IMR-90 (cell line): Measurements from ENCODE around the gene RAB27A. TPM values are rescaled to one million over a fixed set of nuclear protein-coding genes. Genes with fewer than 3 reads are reported as not detected.
A peak's percentile ranks its signal among the peaks of the same experiment; 100 is the strongest.

Source experiments
- ATAC-seq: fragments of 200-7000 bp; cut with Tn5 transposase; 2 replicates; pipeline ENCODE4 v1.9.1; 2020; ENCODE audit warnings: low read depth, mild to moderate bottlenecking, moderate library complexity
- BruUV-seq: library from RNA; stranded (reverse); fragments of 400-500 nt; replicated peaks from 2 replicates; lab custom pipeline; 2021; lab: Mats Ljungman, UMichigan
- CTCF ChIA-PET: fragments of 300-600 bp; formaldehyde crosslinking; extraction: SDS; loops from one replicate; lab custom pipeline; 2021; ENCODE audit warnings: antibody characterized with exemption; lab: Yijun Ruan, JAX
- POLR2A ChIA-PET: fragments of 300-600 bp; sonication (Branson Sonifier 250); formaldehyde crosslinking; loops from one replicate; lab custom pipeline; 2022; ENCODE audit warnings: antibody characterized with exemption; ENCODE audit not compliant: unreplicated experiment; lab: Charles Lee
- DNase-seq: peaks from one replicate; pipeline ENCODE4 v3.0.0; 2013
- H2AFZ ChIP-seq: replicated peaks from 2 replicates; pipeline ENCODE3; 2013; ENCODE audit warnings: low read length, mild to moderate bottlenecking; ENCODE audit not compliant: poor library complexity
- H2AK5ac ChIP-seq: 2 replicates; pipeline ENCODE4 v1.6.1; 2013; ENCODE audit warnings: low read depth, low read length, inconsistent platforms
- H2AK9ac ChIP-seq: replicated peaks from 2 replicates; pipeline ENCODE3; 2013; ENCODE audit warnings: mild to moderate bottlenecking, low read depth, low read length, moderate library complexity; ENCODE audit not compliant: poor library complexity
- H2BK120ac ChIP-seq: 2 replicates; pipeline ENCODE4 v1.6.1; 2013; ENCODE audit warnings: low read depth, low read length, inconsistent platforms
- H2BK15ac ChIP-seq: 3 replicates; pipeline ENCODE4 v1.6.1; 2013; ENCODE audit warnings: low read depth, low read length, inconsistent platforms
- H2BK20ac ChIP-seq: 2 replicates; pipeline ENCODE4 v1.6.1; 2013; ENCODE audit warnings: low read depth, mild to moderate bottlenecking, inconsistent platforms, low read length, moderate library complexity
- H2BK5ac ChIP-seq: 2 replicates; pipeline ENCODE4 v1.6.1; 2013; ENCODE audit warnings: mild to moderate bottlenecking, low read depth, low read length, inconsistent platforms; ENCODE audit not compliant: poor library complexity, severe bottlenecking
- H3K14ac ChIP-seq: replicated peaks from 2 replicates; pipeline ENCODE4 v1.6.1; 2013; ENCODE audit warnings: low read depth, low read length, inconsistent platforms
- H3K18ac ChIP-seq: 2 replicates; pipeline ENCODE4 v1.6.1; 2013; ENCODE audit warnings: low read depth, low read length, control low read depth
- H3K23ac ChIP-seq: 2 replicates; pipeline ENCODE4 v1.6.1; 2013; ENCODE audit warnings: low read depth, low read length, inconsistent platforms
- H3K27ac ChIP-seq: 2 replicates; pipeline ENCODE4 v1.5.1; 2013; ENCODE audit warnings: mild to moderate bottlenecking, control low read depth, low read length; ENCODE audit not compliant: insufficient read depth
- H3K27me3 ChIP-seq: 2 replicates; pipeline ENCODE4 v1.6.1; 2013; ENCODE audit warnings: low read length; ENCODE audit not compliant: control insufficient read depth, insufficient read depth
- H3K36me3 ChIP-seq: 2 replicates; pipeline ENCODE4 v1.6.1; 2013; ENCODE audit warnings: low read length, mixed read lengths; ENCODE audit not compliant: control insufficient read depth, insufficient read depth
- H3K4ac ChIP-seq: 2 replicates; pipeline ENCODE4 v1.6.1; 2013; ENCODE audit warnings: low read depth, low read length, inconsistent platforms
- H3K4me1 ChIP-seq: 2 replicates; pipeline ENCODE4 v1.6.1; 2013; ENCODE audit warnings: low read length, mixed read lengths; ENCODE audit not compliant: control insufficient read depth, insufficient read depth
- H3K4me2 ChIP-seq: 2 replicates; pipeline ENCODE4 v1.6.1; 2013; ENCODE audit warnings: low read depth, mild to moderate bottlenecking, control low read depth, low read length, moderate library complexity
- H3K4me3 ChIP-seq: 2 replicates; pipeline ENCODE4 v1.5.1; 2013; ENCODE audit warnings: low read depth, mild to moderate bottlenecking, control low read depth, low read length, moderate library complexity; ENCODE audit not compliant: insufficient read depth
- H3K56ac ChIP-seq: 2 replicates; pipeline ENCODE4 v1.6.1; 2013; ENCODE audit warnings: low read length, inconsistent platforms; ENCODE audit not compliant: insufficient read depth; ENCODE audit errors: extremely low read depth
- H3K79me1 ChIP-seq, 2 experiments: 2 replicates each; pipeline ENCODE4 v1.6.1; 2013; ENCODE audit warnings: low read length in 2 of 2, inconsistent platforms in 1 of 2, low read depth in 1 of 2
- H3K9ac ChIP-seq: 2 replicates; pipeline ENCODE4 v1.6.1; 2013; ENCODE audit warnings: low read depth, low read length, control low read depth
- H3K9me1 ChIP-seq: 2 replicates; pipeline ENCODE4 v1.6.1; 2013; ENCODE audit warnings: low read length, inconsistent platforms; ENCODE audit not compliant: insufficient read depth
- H3K9me3 ChIP-seq: 2 replicates; pipeline ENCODE4 v1.6.1; 2013; ENCODE audit warnings: low read length; ENCODE audit not compliant: control insufficient read depth, insufficient read depth
- H4K20me1 ChIP-seq: 2 replicates; pipeline ENCODE4 v1.6.1; 2013; ENCODE audit warnings: low read length, inconsistent platforms; ENCODE audit not compliant: insufficient read depth
- H4K5ac ChIP-seq: 2 replicates; pipeline ENCODE4 v1.6.1; 2013; ENCODE audit warnings: mild to moderate bottlenecking, low read depth, low read length, control low read depth
- H4K8ac ChIP-seq, 2 experiments: 2 replicates each; pipeline ENCODE4 v1.6.1; 2013; ENCODE audit warnings: low read depth in 2 of 2, low read length in 2 of 2, control low read depth in 1 of 2, inconsistent platforms in 1 of 2
- H4K91ac ChIP-seq: 2 replicates; pipeline ENCODE4 v1.6.1; 2013; ENCODE audit warnings: low read depth, low read length, inconsistent platforms; ENCODE audit not compliant: insufficient read depth
- CEBPB ChIP-seq: IDR thresholded peaks from 2 replicates; pipeline ENCODE4 v1.6.1; 2012; ENCODE audit warnings: low read depth, low read length, improper control_type of control experiment
- CHD1 ChIP-seq: IDR thresholded peaks from 2 replicates; pipeline ENCODE4 v1.6.1; 2012; ENCODE audit warnings: low read depth, low read length, improper control_type of control experiment
- NFE2L2 ChIP-seq: fragments of 150-350 bp; IDR thresholded peaks from 2 replicates; pipeline ENCODE4 v1.6.1; 2016; ENCODE audit warnings: low read depth, mild to moderate bottlenecking, low read length
- RCOR1 ChIP-seq: IDR thresholded peaks from 2 replicates; pipeline ENCODE4 v1.6.1; 2012; ENCODE audit warnings: mild to moderate bottlenecking, low read length, improper control_type of control experiment; ENCODE audit not compliant: insufficient replicate concordance
- WGBS, 2 experiments: methylation state at CpG; one replicate each; pipeline versions ENCODE4 v1.1.5 to v1.1.7; 2013; ENCODE audit warnings: missing lambda C conversion rate in 2 of 2; ENCODE audit not compliant: insufficient read length in 1 of 2; ENCODE audit errors: extremely low coverage in 2 of 2; 5-methylcytosine and 5-hydroxymethylcytosine counted together
- dilution Hi-C: fragments of 300-500 bp; cut with HindIII; formaldehyde crosslinking; loops from one replicate; pipeline ENCODE4 v1.14.3; 2018; ENCODE audit warnings: low sequenced_read_pairs; ENCODE audit not compliant: unreplicated experiment
- in situ Hi-C: fragments of 300-500 bp; cut with MboI; formaldehyde crosslinking; loops from 3 replicates; pipeline ENCODE4 v1.14.3; 2019; ENCODE audit warnings: low sequenced_read_pairs, inconsistent platforms, mixed read lengths
- intact Hi-C: fragments of 100-400 bp; cut with micrococcal nuclease; formaldehyde crosslinking; loops from 2 replicates; pipeline ENCODE4 v1.10.0; 2022
- polyA plus RNA-seq, 3 experiments: library from polyadenylated mRNA; depleted of rRNA; stranded (reverse); fragments of >200 nt; gene quantifications; 2 replicates each; pipeline ENCODE4 v1.2.3, GENCODE V29; 2012; ENCODE audit warnings: low replicate concordance in 1 of 3
- total RNA-seq: library from RNA; depleted of rRNA; stranded (reverse); fragments of >200 nt; gene quantifications from 2 replicates; pipeline ENCODE4 v1.2.3, GENCODE V29; 2012

Gene RAB27A
- total and polyA plus RNA-seq, 2 of the 4 experiments (the other 2 are of a cell fraction) = 4.8 to 13.7 TPM

DNA sequence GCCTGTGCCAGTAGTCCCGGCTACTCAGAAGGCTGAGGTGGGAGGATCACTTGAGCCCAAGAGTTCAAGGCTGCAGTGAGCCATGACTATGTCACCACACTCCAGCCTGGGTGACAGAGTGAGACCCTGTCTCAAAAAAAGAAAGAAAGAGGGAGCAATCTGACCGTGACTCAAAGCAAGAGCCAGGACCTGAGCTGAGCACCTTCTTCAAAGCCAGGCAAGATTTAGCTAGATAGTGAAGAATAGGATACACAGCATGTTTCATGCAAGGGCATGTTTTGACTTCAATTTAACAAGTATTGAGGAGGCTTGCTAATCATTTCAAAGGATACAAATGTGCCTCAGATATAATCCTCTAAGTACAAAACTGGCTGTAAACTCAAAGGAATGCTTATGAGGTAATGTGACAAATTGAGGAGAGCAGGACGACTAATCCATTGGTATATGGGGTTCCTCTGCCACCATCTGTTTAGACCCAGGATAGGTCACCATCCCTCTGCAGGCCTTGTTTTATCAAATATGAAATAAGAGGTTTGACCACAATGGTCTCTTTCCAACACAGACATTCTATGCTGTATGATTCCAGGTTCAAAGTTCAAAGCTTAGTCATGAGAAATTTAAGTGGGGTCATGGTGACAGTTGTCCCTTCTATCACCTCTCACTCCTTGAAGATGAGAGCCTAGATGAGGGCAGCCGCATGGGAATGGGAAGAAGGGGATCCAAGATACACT, 33.2 kb downstream of the RAB27A start:
- BruUV-seq = no TSS peak
- ChIA-PET CTCF (interaction anchor here (1.4 kb wide), 1 partner anchor 11 kb away, joined by 4 read pairs; no protein-coding TSS in a partner anchor), POLR2A (no interaction called here)
- H3K9me1 ChIP-seq = peaks cover 7% of the 10 kb centered on the region
- H2AFZ ChIP-seq = no peak overlapping the region
- H3K18ac ChIP-seq = peak overlapping the region; percentile 42; the same call in 1 of the 2 replicates
- no peak for ATAC-seq
- no peak overlapping the region for H3K4me2 ChIP-seq
- no peak overlapping the region; the same call in 1 of the 2 replicates for H4K91ac ChIP-seq
- H3K79me1 ChIP-seq = peaks cover 17 to 26% of the 10 kb centered on the region in 2 experiments
- peak overlapping the region; percentile 25; the same call in 1 of the 2 replicates for H4K5ac ChIP-seq
- no peak overlapping the region for H2BK20ac ChIP-seq
- no peak overlapping the region for H3K14ac ChIP-seq
- no peak overlapping the region for H2BK15ac ChIP-seq
- TF ChIP-seq NFE2L2 (no peak), CHD1 (no peak), RCOR1 (no peak), CEBPB (no peak)
- no peak overlapping the region for H2AK9ac ChIP-seq
- peaks cover 20% of the 10 kb centered on the region for H3K4me1 ChIP-seq
- H4K8ac ChIP-seq = 0 out of 4 replicates have a peak overlapping the region, but pooled peaks of 1 of the 2 experiments have one; percentile 35
- no peak overlapping the region for H3K4me3 ChIP-seq
- no peak overlapping the region for H3K23ac ChIP-seq
- H3K27me3 ChIP-seq = no peaks in the 10 kb centered on the region
- DNase-seq = peak; percentile 33
- H3K27ac ChIP-seq = no peak overlapping the region
- in situ Hi-C loops (no loop called here), dilution Hi-C loops (no loop called here), intact Hi-C loops (loop anchor here (5.0 kb wide), 1 partner anchor 34 kb away; no protein-coding TSS in a partner anchor)
- 0 out of 2 replicates have a peak overlapping the region, but pooled peaks have one; percentile 10 for H3K4ac ChIP-seq
- H2BK120ac ChIP-seq = no peak overlapping the region
- no peak overlapping the region for H2AK5ac ChIP-seq
- no peak overlapping the region for H3K9ac ChIP-seq
- H4K20me1 ChIP-seq = no peaks in the 10 kb centered on the region
- no peaks in the 10 kb centered on the region for H3K36me3 ChIP-seq
- H3K9me3 ChIP-seq = no peaks in the 10 kb centered on the region
- no peak overlapping the region for H2BK5ac ChIP-seq
- no CpG with 5 or more reads among the region's 4 CpGs for WGBS, 2 experiments
- H3K56ac ChIP-seq = no peak overlapping the region
